Measurements from ENCODE around the gene XPR1.

- TF ChIP-seq CTCF (IDR thresholded peaks at IDR 0.05) (no peak), POLR2A (IDR thresholded peaks at IDR 0.05) (no peak)
These were observed 260.4 kb downstream of the XPR1 start for GRCh38 chr1:180892272-180892671.
